NCI-H2227 (cell line): Measurements from ENCODE around the gene ZMIZ1.
A peak's percentile ranks its signal among the peaks of the same experiment; 100 is the strongest.

Experiments used
- DNase-seq: peaks from one replicate; lab custom pipeline; 2025; ENCODE audit not compliant: unreplicated experiment; lab: John Stamatoyannopoulos, UW

The ZMIZ1 gene

GRCh38 chr10:79079490-79080355 is 11.0 kb downstream of the ZMIZ1 start:
- peak; percentile 7 for DNase-seq

DNA sequence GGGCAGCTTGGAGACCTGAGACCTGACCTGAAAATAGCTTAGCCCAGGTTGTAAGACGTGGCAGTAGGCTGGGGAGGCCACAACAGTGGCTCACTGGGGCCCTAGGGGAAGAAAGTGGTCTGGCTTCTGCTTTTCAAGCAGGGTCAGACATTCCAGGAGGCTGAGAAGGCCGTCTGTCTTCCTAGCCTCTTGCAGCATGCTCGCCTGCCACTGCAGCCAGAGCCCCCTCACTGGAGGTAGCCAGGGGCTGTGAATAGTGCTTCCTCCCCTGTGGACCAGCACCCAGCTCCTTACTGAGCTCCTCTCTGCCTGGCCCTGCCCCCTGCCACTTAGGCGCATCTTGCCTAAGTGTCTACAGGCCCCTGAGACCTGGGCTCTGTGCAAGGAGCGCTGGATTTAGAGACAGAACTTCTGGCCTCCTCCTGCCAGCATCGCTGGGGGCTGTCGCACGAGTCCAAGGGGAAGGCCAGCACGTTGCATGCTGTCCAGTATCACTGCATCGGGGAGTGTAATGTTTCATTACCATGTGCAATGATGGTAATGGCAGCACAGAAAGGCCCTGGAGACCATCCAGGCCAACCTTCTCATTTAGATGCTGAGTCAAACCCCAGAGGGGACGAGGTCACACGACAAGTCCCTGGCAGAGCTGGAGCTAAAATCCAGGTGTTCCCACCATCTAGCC is 12.7 kb downstream of the ZMIZ1 start:
- no peak for DNase-seq

DNA sequence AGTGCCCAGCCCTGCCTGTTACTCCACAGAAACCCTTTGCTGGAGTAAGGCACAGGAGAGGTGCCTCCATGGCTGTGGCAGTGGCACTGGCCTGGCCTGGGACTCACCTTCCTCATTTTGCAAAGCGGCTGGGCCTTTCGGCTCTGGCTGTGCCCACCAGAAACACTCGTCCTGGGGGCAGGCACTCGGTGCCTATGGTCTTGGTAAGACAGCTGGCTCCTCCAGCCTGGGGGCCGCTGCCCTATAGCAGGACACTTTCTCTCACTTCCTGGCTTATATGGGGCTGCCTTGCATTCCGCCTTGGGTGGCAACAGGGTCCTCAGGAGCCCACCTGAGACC is 13.2 kb downstream of the ZMIZ1 start:
- DNase-seq, result no peak

DNA sequence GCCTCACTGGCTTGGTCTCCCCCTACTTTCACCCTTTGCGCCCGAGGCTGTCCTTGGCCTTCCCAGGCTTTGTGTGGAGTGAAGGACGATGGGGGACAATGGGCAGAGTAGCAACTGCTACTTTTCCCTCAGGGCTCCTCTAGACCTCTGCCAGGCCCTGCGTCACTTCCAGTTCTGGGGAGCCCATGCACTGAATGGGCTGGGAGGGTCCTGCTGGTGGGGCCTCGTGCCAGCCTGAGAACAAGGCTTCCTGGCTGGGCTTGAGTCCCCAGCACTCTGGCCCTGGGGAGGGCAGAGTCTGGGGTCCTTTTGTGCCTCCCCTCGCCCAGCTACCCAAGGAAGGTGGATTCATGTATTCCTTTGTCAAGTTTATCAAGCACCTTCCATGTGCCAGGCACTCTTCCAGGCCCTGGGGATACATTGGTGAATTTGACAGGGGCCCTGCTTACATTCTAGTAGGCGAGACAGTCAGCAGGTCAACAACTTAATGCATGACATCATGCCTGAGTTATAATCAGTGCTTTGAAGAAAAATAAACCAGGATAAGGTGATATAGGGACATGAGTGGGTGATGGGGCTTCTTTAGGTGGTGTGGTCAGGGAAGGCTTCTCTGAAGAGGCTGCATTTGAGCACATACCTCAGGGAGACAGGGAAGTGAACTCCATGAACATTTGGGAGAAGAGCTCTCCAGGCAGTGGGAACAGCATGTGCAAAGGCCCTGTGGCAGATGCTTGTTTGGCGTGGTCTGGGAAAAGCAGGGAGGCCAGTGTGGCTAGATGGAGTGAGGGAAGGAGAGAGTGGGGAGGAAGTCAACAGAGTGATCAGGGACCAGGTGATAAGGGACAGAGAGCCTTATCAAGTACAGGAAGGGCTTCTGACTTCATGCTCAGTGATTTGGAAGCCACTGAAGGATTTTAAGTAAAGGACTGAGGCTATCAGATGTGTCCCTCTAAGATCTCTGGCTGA is 14.1 kb downstream of the ZMIZ1 start:
- no peak for DNase-seq

DNA sequence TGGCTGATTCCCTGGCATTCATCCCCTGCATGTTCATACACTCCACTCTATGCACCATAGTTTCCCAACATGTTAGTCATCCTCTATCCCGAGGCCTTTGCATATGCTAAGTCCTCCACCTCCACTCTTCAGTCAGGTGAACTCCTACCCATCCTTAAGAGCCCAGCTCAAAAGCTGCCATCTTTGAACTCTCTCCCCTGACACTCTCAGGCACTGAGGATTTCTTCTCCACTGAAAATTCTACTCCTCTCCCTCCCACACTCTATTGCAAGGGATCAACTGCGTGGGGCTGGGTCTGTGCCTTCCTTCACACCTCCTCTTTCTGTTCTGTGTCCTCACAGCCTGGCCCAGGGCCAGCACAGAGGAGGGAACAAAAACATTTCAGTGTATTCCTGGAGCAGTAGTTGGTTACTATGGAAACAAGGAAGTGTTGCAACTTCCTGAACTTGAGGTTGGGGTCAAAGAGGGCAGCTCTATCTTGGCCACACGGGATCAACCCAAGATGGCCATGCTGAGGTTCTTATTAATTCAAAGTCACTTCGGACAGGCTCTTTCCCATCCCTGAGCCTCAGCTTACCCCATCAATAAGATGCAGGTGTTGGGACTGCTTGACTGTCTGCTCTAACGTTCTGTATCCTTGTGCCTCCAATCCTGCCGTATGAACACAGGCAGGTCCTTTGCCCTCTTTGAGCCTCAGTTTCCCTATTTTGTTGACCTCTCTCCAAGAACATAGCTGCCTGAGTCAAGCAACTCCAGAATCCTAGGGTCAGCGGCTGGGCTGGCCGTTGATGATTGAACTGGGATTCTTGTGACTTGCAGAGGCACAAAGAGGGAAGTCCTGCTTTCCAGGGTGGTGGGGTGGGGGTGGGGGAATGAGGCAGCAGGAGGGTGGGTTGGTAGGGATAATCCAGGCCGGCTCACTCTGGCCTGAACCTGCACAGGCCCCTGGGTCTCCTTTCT is 15.5 kb downstream of the ZMIZ1 start:
- DNase-seq, result peak; percentile 17

GRCh38 chr10:79084972-79085597 is 16.3 kb downstream of the ZMIZ1 start:
- DNase-seq, result no peak

GRCh38 chr10:79086822-79087221 is 18.1 kb downstream of the ZMIZ1 start:
- no peak for DNase-seq

DNA sequence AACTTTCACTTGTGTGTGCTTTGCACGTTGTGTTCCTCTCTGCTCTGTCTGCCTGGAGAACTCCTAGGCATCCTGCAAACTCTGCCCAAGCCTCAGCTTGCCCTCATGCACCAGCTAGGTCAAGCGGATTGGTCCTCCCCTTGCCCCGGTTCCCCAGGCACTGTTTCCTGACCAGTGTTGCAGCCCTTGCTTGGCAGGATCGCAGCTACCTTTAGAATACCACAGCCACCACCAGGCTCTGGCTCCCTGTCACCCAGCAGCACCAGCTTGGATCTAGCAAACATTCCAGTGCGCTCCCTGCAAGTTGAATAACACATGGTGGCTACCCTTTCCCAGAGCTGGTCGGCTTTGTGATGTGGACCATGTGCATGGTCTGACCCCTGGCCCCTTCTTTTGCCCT is 19.0 kb downstream of the ZMIZ1 start:
- no peak for DNase-seq

DNA sequence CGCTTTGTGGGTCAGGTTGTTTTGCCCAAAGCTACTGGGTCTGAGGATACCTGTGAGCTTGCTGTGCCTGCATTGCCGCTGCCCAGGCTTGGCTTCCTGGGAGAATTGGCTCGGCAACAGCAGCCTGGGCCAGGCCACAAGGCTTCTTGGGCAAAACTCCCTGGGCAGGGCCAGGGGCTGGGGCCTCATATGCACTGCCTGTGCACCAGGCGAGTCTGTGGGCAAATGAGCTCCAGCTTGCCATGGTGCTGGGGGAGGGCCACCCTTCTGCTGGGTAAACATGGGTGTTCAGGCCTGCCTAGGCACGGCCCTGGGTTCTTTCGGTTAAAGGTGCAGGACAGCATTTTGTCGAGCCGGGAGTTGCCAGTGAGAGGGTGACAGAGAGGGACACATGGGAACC is 19.4 kb downstream of the ZMIZ1 start:
- no peak for DNase-seq

- no peak for DNase-seq
Measured at GRCh38 chr10:79088613-79089355, 20.0 kb downstream of the ZMIZ1 start.

GRCh38 chr10:79089632-79090031 is 20.9 kb downstream of the ZMIZ1 start:
- no peak for DNase-seq

- DNase-seq, result no peak
Measured at GRCh38 chr10:79090134-79090803, 21.5 kb downstream of the ZMIZ1 start.

DNA sequence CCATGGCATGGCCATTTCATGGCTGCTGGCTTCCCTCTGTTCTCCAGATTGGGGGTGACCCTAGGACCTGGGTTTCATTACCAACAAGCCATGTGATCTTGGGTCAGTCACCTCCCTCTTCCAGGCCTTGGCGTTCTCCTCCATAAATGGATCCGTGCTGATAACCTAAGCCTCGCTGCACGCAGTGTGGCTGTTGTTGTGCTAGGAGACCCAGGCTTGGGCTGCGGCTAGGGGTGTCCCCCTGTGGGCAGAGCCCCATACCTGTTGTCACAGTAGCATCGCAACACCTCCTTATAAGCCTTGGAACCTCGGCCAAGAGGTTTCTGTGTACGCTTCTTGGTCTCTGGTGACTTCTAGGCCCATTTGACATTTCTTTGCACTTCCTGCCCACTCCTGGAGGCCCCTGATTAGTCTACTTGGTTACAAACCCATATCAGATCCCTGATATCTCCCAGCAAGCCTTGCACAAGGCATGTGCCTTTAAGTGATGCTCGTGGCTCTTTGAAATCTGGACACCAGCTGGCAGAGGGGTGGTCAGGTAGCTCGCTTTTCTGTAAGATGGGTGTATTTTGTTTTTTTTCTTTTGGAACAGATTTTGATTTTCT is 23.6 kb downstream of the ZMIZ1 start:
- DNase-seq, result no peak

GRCh38 chr10:79093658-79094411 is 25.1 kb downstream of the ZMIZ1 start:
- DNase-seq, result no peak

- no peak for DNase-seq
Measured at GRCh38 chr10:79094412-79095175, 25.8 kb downstream of the ZMIZ1 start.

DNA sequence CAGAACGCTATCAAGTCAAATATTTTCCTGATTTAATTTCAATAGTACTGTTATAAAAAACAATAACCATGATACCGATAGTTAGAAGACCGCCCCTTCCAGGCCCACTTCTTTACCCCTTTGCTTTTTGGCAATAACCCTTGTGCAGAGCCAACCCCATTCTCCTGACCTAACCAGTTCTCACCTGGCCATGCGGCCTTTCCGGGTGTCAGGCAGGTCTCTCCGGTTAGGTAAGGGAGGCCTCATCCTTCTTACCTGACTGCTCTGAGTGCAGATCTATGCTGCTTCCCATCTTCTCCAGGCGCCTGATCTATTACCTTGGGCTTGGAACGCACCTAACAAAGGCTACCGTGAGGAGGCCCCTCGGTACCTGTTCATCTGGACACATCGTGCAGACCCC is 26.6 kb downstream of the ZMIZ1 start:
- no peak for DNase-seq

DNA sequence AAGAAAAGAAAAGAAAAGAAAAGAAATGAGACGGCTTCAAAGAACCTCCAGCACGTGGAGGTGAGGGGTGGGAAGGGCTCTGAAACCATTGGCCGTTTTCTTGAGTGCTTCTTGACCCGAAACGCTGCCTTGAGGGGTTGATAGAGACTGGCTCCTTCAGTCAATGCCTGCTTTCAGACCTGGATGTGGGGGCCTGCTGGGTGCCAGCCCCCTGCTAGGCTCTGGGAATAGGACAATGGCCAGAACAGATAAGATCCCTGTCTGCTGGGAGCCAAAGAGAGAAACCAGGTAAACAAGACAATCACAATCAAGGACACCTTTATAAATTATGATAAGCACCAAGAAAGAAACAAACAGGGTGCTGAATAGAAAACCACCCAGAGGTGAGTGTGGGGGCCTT is 27.7 kb downstream of the ZMIZ1 start:
- DNase-seq, result no peak
